Measurements from ENCODE around the gene TCIRG1.

DNA sequence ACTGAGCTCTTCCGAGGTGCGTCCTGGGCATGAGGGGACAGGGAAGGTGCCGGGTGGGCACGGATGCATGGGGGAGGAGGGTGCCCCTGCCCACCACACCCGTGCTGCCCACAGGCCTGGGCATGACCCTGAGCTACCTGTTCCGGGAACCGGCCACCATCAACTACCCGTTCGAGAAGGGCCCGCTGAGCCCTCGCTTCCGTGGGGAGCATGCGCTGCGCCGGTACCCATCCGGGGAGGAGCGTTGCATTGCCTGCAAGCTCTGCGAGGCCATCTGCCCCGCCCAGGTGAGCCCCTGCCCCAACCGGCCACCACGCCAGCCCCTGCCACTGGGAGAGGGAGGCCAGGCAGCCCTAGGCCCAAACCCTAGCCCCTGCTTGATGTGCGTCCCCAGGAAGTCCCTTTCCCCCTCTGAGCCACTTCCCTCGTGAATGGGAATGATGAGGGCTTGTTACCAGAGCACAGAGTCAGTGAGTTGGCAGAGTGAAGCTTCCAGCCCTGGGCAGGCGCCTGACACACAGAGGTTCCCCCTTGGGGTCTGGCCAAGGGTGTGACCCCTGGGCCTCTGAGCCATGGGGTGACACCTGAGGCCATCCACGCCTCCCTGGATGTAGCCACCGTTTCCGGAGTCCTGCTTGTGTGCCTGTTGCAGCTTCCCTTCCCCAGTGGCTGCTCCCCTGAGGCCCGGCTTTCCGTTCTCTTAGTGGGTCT lies 5.7 kb upstream of the TCIRG1 start:
- TF ChIP-seq POLR2A (IDR thresholded peaks at IDR 0.05; ENCODE audit: extremely low read depth, insufficient read length), result no peak
- TF ChIP-seq, protein P1, sequence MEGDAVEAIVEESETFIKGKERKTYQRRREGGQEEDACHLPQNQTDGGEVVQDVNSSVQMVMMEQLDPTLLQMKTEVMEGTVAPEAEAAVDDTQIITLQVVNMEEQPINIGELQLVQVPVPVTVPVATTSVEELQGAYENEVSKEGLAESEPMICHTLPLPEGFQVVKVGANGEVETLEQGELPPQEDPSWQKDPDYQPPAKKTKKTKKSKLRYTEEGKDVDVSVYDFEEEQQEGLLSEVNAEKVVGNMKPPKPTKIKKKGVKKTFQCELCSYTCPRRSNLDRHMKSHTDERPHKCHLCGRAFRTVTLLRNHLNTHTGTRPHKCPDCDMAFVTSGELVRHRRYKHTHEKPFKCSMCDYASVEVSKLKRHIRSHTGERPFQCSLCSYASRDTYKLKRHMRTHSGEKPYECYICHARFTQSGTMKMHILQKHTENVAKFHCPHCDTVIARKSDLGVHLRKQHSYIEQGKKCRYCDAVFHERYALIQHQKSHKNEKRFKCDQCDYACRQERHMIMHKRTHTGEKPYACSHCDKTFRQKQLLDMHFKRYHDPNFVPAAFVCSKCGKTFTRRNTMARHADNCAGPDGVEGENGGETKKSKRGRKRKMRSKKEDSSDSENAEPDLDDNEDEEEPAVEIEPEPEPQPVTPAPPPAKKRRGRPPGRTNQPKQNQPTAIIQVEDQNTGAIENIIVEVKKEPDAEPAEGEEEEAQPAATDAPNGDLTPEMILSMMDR (IDR thresholded peaks at IDR 0.05; ENCODE audit: low read depth, low read length), result no peak
- no peak for TF ChIP-seq MYC (IDR thresholded peaks at IDR 0.05; ENCODE audit: low read depth, low read length)
- TF ChIP-seq, protein P2, sequence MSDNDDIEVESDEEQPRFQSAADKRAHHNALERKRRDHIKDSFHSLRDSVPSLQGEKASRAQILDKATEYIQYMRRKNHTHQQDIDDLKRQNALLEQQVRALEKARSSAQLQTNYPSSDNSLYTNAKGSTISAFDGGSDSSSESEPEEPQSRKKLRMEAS (IDR thresholded peaks at IDR 0.05; ENCODE audit: low read depth, low read length), result no peak
